Measurements from ENCODE around the gene TMEM169.
A peak's percentile ranks its signal among the peaks of the same experiment; 100 is the strongest.

TMEM169 gene, protein sequence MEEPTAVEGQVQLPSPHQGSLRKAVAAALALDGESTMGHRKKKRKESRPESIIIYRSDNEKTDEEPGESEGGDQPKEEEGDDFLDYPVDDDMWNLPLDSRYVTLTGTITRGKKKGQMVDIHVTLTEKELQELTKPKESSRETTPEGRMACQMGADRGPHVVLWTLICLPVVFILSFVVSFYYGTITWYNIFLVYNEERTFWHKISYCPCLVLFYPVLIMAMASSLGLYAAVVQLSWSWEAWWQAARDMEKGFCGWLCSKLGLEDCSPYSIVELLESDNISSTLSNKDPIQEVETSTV

DNA sequence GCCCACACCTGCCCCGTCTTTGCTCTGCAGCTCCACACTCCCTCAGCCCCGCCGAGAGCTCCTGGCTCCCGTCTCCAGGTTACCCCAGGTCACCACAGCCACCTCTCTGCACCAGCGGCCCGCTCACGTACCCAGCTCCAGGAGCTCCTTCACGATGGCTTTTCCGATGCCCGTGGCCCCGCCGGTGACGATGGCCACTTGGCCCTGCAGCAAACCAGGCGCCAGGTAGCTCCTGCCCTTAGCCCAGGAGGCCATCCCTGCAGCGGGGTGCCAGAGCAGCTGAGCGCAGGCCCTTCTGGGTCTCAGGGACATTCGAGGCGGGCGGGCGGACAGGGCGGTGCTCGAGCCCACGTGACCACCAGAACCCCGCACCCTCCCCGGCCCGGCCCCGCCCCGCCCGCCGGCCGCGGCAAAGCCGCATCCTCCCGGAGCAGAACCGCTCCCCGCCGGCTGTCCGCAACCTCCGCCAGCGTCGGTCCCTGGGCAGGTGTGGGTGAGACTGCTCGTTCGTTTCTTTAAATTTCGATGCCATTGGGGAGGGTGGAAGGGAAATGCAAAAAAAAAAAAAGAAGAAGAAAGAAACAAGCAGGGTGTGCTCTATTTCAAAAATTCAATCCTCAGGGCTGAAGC lies at the start of gene TMEM169, which contains the start of gene PECR:
Gene TMEM169, plus strand, starts transcription at position 433 of the 630 bp plus-strand sequence. CDS start 14,045 bp downstream, outside the sequence.
Gene PECR, minus strand, starts transcription at position 323 of the 630 bp plus-strand sequence. Its CDS starts 68 bp downstream, at position 255.
- peak; percentile 27 to 64 (median 37) for DNase-seq (ENCODE audit: low read depth in 3 of 3, low spot score in 1 of 3)

DNA sequence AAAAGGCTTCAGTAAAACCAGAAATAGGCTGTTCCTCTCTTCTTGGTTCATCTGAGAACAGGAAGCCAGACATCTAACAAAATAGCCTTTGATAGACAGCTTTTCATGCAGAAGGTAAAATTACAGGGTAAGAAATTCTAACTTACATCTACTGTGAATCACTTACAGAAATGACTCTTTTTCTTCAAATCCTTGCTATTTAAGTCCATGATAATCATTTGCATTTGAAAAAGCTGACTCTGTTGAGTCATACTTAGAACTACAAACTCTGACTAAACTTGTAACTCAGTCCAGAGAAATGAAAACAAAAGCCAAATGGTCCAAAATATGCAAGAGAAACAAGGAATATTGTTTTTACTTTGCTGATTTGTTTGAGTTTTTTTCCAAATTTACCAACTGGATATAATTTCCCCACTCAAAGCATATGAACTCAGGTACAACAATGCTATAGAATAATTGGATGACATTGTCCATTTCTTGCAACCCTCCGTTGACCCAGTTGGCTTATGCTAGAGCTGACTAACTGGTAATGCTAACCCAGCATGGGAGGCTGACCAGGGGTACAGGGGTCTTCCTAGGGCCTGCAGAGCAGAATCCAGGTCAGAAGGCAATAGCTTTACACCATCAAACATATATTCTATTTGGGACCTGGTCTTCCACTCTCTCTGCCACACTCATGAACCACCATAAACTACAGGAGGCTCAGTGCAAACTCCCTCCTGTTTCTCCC lies 49.6 kb upstream of the TMEM169 start:
- no peak for DNase-seq (ENCODE audit: low read depth in 3 of 3, low spot score in 1 of 3)

DNA sequence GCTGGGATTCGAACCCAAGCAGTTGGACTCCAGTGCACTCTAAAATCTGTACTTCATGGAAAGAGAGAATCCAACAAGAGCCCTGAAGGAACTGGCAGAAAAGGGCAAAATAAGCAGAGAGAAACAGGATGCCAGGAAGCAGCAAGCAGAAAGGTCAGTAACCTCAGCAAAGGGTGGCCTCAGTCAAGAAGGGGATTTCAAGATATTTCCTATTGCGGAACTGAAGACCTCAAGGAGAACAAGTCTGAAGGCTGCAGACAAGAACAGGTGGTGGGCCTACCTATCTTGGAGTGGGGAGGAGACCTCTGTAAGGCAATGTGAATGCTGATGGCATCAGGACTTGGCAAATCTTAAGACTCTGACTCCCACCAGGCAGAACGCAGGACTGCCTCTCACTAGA lies 48.3 kb upstream of the TMEM169 start:
- no peak for DNase-seq (ENCODE audit: low read depth in 3 of 3, low spot score in 1 of 3)

DNA sequence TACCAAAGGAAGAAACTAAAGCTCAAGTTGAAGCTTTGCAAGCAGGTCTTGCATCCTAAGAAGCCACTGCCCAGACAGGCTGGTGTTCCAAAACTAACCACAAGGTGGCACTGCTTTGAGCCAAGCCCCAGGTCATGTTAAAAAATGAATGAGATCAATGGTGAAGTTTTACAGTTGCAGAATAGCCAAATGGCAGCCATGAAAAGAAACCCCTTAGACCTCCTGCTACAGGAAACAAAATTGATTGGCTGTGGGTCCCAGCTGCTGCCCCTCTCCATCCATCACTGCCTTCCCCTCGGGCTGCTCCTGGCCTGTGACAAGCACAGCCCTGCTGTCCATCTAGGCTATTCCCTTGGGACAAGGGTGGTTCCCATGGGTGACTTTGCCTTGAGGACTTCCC lies 47.7 kb upstream of the TMEM169 start:
- DNase-seq (ENCODE audit: low read depth in 3 of 3, low spot score in 1 of 3): peak; percentile 39 to 73 (median 56)

DNA sequence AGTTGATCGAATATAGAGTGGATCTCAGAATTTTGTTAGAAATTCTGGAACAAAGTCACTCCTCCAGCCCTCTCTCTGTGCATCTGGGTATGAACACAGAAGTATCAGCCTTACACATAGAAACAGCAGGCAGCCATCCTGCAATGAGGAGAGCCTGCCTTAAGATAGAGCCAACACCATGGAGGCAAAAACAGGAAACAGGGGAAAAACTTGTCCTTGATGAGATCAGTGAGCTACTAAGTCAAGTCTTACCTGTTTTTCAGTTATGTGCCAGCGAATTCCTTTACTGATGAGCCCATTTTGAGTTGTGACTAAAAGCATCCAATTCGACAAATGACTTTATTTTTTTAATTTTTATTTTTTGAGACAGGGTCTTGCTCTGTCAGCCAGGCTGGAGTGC lies 41.8 kb upstream of the TMEM169 start:
- no peak for DNase-seq (ENCODE audit: low read depth in 3 of 3, low spot score in 1 of 3)

DNA sequence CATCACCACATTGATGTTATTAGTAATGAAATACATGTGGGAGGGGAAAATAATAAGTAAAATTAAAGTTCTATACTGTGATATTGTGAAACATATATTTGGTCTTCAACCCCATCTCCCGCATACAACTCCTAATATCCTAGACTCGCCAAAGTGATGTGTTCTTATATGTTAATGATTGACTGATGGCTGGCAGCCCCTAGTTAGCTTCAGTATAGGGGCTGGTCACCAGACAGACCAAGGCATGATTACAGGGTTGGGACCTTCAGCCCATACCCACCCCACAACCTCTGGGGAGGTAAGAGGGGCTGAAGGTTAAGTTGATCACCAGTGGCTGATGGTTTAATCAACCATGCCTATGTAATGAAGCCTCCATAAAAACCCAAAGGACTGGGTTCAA lies 40.3 kb upstream of the TMEM169 start:
- no peak for DNase-seq (ENCODE audit: low read depth in 3 of 3, low spot score in 1 of 3)

DNA sequence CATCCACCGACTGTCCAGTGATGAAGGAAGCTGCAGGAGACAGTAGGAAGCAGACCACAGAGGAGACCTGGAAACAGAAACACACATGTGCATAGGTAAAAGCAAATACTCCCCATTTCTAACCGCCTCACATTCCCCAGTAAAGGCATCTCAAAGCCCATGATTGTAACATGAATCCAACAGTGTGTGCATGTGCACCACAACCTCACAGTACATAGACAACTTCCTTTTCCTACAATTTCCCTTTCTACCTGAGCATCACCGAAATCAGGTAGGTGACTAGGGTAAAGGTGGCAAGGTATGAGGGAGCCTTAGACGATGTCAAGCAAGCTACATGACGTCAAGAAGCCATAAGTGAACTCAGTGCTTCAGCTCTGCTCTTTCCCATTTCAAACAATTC lies 37.8 kb upstream of the TMEM169 start:
- DNase-seq (ENCODE audit: low read depth in 3 of 3, low spot score in 1 of 3): no peak

DNA sequence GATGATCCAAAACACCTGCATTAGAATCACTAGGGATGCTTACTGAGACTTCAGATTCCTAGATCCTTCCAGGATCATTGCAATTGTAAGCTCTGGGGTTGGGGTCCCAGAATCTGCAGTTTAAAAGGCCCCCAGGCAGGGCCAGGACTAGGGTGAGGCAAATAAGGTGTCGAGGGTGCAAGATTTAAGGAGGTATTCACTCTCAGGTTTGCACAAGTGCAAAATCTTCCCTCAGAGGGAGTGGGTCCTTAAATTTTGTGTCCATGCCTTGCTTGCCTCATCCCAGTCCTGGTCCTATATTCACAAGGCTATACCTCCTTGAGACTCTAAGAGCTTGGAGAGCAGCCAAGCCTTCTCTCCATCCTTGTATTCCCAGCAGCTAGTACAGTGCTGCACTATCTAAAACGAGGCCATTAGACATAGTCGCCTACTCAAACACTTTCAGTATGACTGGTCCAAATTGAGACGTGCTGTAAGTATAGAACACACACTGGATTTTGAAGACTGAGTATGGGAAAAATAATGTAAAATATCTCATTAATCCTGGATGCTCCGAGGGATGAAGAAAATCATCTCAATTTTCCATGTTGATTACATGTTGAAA lies 36.7 kb upstream of the TMEM169 start:
- no peak for DNase-seq (ENCODE audit: low read depth in 3 of 3, low spot score in 1 of 3)

DNA sequence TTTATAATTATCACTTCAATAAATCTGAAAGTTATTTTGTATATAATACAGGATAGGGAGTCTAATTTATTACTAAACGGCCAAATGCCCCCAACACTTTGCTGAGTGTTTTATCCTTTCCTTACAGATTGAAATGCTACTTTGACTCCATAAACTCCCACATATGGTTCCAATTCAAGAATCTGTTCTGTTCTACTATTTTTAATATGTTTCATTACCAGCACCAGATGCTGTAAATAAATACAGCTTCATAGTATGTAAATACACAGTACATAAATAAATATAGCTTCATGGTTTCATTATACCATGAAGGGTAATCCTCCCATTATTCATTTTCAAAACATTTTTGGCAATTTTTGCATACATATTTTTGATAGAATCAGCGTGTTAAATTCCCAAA lies 34.3 kb upstream of the TMEM169 start:
- DNase-seq (ENCODE audit: low read depth in 3 of 3, low spot score in 1 of 3): no peak

DNA sequence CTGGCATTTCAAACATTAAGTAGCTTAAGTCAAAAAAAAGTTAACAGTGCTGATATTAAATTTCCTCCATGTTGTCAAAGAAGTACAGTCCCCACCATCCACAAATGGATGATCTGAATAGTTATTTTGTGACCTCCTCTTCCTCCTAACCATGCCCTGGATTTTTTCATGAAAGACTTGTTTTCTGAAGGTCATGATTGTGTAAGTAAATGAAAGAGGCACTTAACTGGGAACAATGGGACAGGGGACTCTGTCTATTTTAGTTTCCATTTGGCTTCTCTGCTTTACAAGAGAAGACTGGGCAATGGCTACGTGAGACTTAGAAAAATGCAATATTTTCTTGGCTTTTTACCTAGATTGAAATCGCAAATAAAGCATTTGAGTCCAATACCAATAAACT lies 32.3 kb upstream of the TMEM169 start:
- no peak for DNase-seq (ENCODE audit: low read depth in 3 of 3, low spot score in 1 of 3)

DNA sequence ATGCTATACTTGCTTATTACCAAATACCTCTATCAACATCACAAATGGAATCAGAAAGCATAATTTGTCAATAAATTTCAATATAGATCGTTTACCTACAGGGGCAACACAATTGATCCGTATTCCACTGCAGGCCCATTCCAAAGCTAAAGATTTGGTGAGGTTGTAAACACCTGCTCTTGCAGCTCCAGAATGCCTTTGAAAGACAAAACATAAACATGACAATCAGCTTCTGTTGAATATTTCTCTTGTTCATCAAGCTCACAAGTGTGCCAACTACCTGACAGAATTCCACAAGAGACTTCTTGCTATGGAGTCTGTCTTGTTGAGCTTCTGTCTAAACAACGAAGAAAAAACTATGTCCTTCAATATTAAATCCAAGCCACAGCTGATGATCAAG lies 30.4 kb upstream of the TMEM169 start:
- no peak for DNase-seq (ENCODE audit: low read depth in 3 of 3, low spot score in 1 of 3)

DNA sequence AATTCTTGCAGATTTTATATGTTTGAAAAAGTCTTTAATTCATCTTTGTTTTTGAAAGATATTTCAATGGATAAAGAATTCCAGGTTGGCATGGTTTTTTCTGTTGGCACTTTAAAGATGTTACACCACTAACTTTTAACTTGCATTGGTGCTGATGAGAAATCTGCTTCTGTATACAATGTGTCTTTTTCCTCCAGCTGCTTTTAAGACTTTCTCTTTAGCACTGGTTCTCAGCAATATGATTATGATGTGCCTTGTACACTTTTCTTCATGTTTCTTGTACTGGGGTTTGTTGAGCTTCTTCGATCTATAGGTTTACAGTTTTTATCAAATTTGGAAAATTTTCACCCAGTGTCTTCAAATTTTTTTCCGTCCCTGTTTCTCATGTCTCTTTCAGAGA lies 29.3 kb upstream of the TMEM169 start:
- DNase-seq (ENCODE audit: low read depth in 3 of 3, low spot score in 1 of 3): no peak

DNA sequence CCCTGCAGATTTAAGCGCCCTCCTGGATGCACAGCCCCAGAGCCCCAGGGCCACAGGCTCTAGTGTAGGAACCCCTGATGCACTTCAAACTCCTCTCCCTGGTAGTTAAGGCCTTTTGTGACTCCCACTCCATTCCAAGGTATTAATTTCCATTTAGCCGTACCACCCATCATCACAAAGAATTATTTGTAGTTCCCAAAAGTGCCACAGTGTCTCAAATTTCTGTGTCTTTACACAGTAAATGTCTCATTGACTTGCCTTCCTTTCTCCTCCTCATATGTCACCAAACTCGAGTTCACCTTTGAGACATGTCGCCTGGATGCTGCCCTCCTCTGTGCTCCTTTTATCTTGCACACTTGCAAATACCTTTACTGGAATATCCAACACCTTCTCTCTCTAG lies 26.0 kb upstream of the TMEM169 start:
- DNase-seq (ENCODE audit: low read depth in 3 of 3, low spot score in 1 of 3): no peak

DNA sequence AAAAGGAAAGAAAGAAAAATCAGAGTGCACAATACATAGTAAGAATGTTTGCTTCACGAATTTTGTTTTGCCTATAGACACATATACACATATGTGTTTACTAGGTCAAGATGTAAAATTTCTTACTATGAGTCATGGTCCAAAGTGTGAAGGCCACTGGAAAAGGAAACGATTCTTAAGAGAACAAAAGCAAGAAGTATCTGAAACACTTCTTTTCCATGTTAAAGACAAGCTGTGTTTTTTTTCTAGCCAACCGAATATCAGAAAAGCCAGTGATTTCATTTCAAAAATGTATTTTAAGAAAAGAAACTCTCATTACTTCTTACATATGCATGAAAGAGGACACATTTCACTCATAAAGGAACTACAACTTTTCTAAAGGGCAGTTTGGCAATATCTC lies 25.0 kb upstream of the TMEM169 start:
- no peak for DNase-seq (ENCODE audit: low read depth in 3 of 3, low spot score in 1 of 3)

DNA sequence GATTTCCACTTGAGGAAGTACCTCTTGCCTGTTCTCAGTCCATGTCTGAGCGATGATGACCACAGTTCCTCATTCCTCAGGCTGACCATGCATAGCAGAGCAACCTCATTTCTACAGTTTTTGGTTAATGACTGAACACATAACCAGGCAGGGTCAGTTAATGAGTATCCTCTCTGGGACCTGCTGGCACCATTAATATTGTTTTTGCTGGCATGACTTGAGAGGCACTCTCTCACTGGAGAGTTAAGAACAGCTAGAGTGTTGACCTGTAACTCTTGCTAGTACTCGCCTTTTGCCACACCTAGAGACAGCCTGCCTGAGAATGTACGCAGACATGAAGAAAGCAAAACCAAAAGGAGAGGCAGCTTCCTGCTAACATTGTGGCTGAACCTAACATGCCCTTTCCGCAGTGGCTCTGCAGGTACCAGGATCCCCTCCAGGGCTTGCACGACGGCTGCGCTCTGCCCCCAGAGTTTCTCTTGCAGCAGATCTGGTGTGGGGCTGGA lies 24.0 kb upstream of the TMEM169 start:
- DNase-seq (ENCODE audit: low read depth in 3 of 3, low spot score in 1 of 3): peak in 2 of 3 donors; percentile 13 to 26

DNA sequence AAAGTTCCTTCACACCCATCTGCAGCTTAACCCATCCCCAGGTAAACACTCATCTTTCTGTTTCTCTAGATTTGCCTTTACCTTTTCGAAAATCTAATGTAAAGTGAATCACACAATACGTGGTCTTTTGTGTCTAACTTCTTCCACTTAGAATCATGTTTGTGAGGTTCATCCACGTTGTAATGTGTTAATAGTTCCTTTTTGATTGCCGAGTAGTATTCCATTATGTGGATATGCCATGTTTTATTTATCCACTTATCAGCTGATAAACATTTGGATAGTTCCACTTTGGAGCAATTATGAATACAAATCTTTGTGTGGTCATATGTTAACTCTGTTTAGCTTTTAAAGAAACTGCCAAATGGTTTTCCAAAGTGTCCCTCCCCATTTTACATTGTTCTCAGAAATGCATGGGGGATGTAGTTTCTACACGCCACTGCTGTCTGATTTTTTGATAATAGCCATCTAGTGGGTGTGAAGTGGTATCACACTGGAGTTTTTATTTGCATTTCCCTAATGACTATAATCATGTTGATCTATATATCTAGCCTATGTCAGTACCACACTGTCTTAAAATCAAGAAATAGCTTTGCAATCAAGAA lies 22.4 kb upstream of the TMEM169 start:
- no peak for DNase-seq (ENCODE audit: low read depth in 3 of 3, low spot score in 1 of 3)

DNA sequence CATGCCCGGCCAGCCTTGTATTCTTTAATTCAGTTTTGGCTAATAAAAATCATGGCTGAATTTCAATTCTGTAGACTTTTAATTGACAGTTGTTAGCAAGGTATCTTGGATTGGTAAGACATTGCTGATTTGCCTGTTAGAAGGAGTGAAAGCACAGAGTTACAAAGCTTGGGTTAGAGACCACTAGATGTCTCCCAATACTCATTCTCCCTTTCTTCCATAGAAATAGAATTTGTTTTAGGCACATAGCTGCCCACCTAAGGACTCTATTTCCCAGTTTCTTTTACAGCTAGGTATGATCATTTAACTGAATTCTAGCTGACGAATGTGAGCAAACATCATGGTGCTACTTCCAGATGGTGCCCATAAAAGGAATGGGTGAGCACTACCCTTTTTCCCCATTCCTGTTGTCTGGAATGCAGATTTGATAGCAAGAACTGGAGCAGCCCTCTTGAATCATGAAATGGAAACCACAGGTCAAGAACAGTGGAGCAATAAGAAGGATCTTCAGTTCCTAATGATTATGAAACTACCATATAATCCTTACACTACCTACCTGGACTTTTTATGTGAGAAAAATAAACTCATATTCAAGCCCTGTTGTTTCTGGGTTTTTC lies 17.6 kb upstream of the TMEM169 start:
- DNase-seq (ENCODE audit: low read depth in 3 of 3, low spot score in 1 of 3): no peak

DNA sequence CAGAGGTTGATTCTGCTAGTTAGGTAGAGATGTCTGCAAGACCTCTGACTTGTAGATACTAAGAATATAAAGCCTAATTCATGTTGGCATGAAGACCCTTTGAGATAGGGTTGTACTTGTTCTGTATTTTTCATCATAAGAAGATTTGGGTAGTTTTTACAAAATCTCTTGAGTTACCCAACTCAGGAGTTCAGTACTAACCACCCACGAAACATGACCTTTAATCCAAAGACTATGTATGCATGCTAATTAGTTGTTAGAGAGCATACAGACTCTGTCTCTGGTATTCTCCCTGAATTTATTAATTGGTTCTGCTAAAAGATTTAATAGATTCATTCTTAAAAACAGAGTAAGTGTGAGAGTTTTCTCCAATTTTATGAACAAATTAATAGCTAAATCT lies 17.1 kb upstream of the TMEM169 start:
- no peak for DNase-seq (ENCODE audit: low read depth in 3 of 3, low spot score in 1 of 3)

DNA sequence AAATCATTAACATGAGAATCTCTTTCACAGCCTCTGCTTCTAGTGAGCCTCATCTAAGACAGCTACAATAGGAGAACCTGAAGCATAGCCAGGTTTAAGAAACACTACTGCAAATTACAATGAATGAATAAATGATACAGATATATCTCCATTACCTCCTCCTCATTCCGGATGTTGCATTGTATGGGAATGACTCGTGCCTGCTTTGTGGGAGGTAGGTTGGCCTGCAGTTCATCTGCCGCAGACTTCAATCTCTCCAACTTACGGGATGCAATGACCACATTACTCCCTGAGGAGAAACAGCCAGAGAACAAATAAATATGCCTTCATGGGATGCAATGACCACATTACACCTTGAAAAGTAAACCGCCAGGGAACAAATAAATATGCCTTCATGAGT lies 15.5 kb upstream of the TMEM169 start:
- DNase-seq (ENCODE audit: low read depth in 3 of 3, low spot score in 1 of 3): no peak

DNA sequence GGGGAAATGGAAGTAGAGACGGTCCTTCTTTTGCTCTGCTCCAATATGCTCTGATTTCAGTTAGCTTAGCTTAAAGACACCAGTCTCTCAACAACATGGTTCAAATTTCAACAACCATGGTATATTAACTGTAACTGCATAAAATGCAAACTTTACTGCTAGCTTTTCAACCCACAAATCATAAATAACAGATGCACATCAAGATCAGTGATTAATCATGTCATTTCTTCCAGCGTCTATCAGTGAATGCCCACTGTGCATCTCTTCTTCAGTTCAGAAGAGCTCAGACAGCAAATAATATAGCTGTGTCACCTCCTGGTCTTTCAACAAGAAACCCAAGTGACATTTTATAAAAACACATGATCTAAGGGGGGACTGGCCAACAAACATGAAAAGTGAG lies 12.7 kb upstream of the TMEM169 start:
- no peak for DNase-seq (ENCODE audit: low read depth in 3 of 3, low spot score in 1 of 3)

DNA sequence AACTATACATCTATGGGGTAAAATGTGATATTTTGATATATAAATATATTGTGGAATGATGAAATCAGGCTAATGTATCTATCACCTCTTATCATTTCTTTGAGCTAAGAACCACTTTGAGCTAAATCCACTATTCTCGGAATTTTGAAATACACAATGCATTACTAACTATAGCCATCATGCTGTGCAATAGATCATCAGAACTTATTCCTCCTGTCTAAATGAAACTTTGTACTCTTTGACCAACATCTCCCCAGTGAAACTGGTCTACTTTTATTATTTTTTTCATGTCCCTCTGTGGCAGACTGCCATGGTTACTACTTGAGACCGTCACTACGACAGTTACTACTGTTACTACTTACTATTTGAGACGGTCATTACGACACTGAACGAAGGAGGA lies 11.5 kb upstream of the TMEM169 start:
- DNase-seq (ENCODE audit: low read depth in 3 of 3, low spot score in 1 of 3): no peak
